ENCODE measurements around the gene MUC21. TPM values are rescaled to one million over a fixed set of nuclear protein-coding genes. Genes with fewer than 3 reads are reported as not detected.

Gene MUC21
- total and polyA plus RNA-seq, 11 donors, result 0.10 TPM; not detected in 10

DNA sequence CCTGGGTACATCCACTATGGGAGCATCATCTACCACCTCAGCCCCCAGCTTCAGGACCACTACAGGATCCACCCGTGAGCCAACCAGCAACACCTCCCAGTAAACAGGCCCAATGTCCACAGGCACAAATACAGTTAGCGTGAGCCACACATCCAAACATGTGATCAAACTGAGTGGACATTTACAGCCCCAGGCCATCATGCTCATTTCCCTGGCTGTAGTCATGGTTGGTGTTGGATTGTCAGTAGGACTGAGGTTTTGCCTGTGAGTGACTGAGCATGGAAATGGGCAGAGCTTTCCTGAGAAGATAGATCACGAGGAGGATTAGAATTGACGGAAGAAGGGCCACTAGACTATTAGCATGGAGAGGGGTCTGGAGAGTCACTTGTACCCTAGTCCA, 10.7 kb upstream of the MUC21 start:
- H3K36me3 ChIP-seq, result no peaks in the 10 kb centered on the region
- DNase-seq, result no peak
- H3K4me3 ChIP-seq, result no peak overlapping the region
- H3K4me1 ChIP-seq, result no peaks in the 10 kb centered on the region
- intact Hi-C loops (cut with DNase I), result no loop called here
- TF ChIP-seq, protein P1, sequence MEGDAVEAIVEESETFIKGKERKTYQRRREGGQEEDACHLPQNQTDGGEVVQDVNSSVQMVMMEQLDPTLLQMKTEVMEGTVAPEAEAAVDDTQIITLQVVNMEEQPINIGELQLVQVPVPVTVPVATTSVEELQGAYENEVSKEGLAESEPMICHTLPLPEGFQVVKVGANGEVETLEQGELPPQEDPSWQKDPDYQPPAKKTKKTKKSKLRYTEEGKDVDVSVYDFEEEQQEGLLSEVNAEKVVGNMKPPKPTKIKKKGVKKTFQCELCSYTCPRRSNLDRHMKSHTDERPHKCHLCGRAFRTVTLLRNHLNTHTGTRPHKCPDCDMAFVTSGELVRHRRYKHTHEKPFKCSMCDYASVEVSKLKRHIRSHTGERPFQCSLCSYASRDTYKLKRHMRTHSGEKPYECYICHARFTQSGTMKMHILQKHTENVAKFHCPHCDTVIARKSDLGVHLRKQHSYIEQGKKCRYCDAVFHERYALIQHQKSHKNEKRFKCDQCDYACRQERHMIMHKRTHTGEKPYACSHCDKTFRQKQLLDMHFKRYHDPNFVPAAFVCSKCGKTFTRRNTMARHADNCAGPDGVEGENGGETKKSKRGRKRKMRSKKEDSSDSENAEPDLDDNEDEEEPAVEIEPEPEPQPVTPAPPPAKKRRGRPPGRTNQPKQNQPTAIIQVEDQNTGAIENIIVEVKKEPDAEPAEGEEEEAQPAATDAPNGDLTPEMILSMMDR (IDR thresholded peaks at IDR 0.05), result no peak
- TF ChIP-seq POLR2A (IDR thresholded peaks at IDR 0.05), result no peak
- ATAC-seq, result no peak
- peaks cover 0 to 5% (median 0%) of the 10 kb centered on the region in 9 donors for H3K27me3 ChIP-seq
- no peak overlapping the region for H3K27ac ChIP-seq
- no peaks in the 10 kb centered on the region for H3K9me3 ChIP-seq
- WGBS, 4 donors, result 86 to 91% (median 90%) methylated on average over 4 of the region's 4 CpGs

DNA sequence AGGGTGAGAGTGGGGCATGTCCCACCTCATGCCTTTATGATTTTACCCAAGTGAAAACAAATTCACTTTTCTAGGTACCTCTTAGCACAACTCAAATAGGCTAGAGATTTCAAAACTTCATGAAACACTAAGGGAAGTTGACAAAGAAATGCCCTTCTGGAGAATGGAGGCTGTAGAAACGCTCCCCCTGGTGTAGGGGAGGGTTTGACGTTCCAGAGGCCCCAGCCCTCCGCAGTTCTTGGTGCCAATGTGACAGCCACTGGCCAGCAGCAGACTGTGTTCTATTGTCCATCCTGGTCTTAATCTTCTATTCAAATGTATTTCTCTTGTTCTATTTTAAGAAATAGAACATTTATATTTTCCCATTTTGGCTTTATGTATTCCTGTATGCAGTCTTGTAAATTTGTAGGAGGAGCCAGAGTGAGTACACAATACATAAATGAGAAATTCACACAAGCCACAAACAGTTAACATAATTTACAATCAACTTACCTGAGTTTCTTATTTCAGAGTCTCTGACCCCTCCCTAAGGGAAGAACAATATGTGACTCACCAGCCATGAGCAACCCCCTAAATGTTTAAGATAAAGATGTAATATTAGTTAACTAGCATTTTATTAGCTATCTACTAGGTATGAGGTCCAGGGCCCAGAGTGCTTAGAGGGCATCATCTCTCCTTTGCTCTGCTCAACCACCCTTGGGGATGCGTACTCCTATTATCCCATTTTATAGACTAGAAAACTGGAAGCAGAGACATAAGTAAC, 8.8 kb upstream of the MUC21 start:
- Histone ChIP-seq H3K36me3 (no peaks in the 10 kb centered on the region), H3K9me3 (no peaks in the 10 kb centered on the region), H3K4me1 (no peaks in the 10 kb centered on the region), H3K27ac (no peak overlapping the region), H3K27me3 (peaks cover 0 to 5% (median 0%) of the 10 kb centered on the region in 9 donors), H3K4me3 (no peak overlapping the region)
- TF ChIP-seq, protein P1 (IDR thresholded peaks at IDR 0.05), result no peak
- no peak for TF ChIP-seq POLR2A (IDR thresholded peaks at IDR 0.05)
- intact Hi-C loops (cut with DNase I), result no loop called here
- DNase-seq (no peak), ATAC-seq (no peak)
- WGBS, 4 donors, result 57 to 80% (median 71%) methylated on average over 4 of the region's 4 CpGs

DNA sequence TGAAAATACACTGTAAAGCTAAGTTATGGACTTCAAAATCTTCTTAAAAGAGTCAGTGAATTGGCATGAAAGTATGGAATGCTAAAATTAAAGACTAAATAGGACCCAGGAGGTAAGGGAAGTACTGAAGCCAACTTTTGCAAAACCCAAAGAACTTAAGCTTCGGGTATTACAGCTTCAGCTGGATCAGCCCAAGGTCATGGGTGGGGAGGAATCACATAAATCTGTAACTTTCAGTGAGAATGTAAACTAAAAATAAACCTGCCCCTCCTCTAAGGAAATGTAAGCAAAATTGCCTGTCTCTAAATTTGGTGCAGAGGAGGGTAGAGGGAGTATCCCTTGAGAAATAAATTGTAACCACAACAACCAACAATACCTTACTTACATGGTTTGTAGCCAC, 4.4 kb upstream of the MUC21 start:
- peaks cover 0 to 10% (median 0%) of the 10 kb centered on the region in 12 donors for H3K4me1 ChIP-seq
- WGBS, 4 donors, result 43 to 57% (median 48%) methylated on average over 1 of the region's 1 CpG
- no peaks in the 10 kb centered on the region for H3K9me3 ChIP-seq
- intact Hi-C loops (cut with DNase I), result no loop called here
- DNase-seq (no peak), ATAC-seq (no peak)
- H3K36me3 ChIP-seq, result no peaks in the 10 kb centered on the region
- H3K27me3 ChIP-seq, result no peaks in the 10 kb centered on the region
- no peak overlapping the region for H3K27ac ChIP-seq
- no peak for TF ChIP-seq POLR2A (IDR thresholded peaks at IDR 0.05)
- TF ChIP-seq, protein P1 (IDR thresholded peaks at IDR 0.05), result no peak
- H3K4me3 ChIP-seq, result no peak overlapping the region

DNA sequence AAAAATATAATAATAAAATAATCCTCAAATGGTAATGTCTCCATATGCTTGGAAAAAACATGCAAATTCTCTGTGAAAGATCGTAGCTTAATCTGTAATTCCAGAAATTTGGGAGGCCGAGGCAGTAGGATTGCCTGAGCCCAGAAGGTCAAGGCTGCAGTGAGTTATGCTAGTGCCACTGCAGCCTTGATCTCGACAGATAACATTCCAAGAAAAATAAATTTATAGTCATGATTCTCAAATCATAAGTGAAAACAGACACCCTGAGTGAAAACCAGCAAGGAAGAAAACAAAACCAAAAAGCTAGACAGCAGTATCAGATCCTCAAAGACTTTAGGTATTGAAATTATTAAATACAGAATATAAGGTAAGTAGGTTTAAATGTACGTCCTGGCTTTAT, 3.8 kb upstream of the MUC21 start:
- Histone ChIP-seq H3K4me1 (peaks cover 0 to 10% (median 0%) of the 10 kb centered on the region in 12 donors), H3K4me3 (no peak overlapping the region), H3K27me3 (peaks cover 0 to 4% (median 0%) of the 10 kb centered on the region in 9 donors), H3K9me3 (no peaks in the 10 kb centered on the region), H3K36me3 (no peaks in the 10 kb centered on the region), H3K27ac (no peak overlapping the region)
- ATAC-seq (no peak), DNase-seq (no peak)
- TF ChIP-seq, protein P1 (IDR thresholded peaks at IDR 0.05), result no peak
- no peak for TF ChIP-seq POLR2A (IDR thresholded peaks at IDR 0.05)
- WGBS, 4 donors, result 70 to 79% (median 78%) methylated on average over 4 of the region's 4 CpGs
- intact Hi-C loops (cut with DNase I), result no loop called here
